SK-N-SH (cell line): ENCODE measurements around the gene EPDR1. TPM values are rescaled to one million over a fixed set of nuclear protein-coding genes. Genes with fewer than 3 reads are reported as not detected.

Experiments used
- CTCF ChIA-PET: fragments of 300-600, 350-600 bp; formaldehyde crosslinking; extraction: SDS; loops from one replicate; lab custom pipeline; 2021; lab: Yijun Ruan, JAX
- POLR2A ChIA-PET: fragments of 350-600 bp; sonication (Branson Sonifier 250); formaldehyde crosslinking; extraction: SDS; loops from one replicate; lab custom pipeline; 2020; ENCODE audit warnings: antibody characterized with exemption, inconsistent platforms; lab: Yijun Ruan, JAX
- DNase-seq: peaks from one replicate; pipeline ENCODE4 v3.0.0; 2012
- H2AFZ ChIP-seq: fragments of 200-600 bp; sonication (generic); 2 replicates; pipeline ENCODE4 v1.8.1; 2016; ENCODE audit warnings: antibody characterized with exemption, mild to moderate bottlenecking, low read depth
- H3F3A ChIP-seq: fragments of 200-600 bp; sonication (generic); replicated peaks from 2 replicates; pipeline ENCODE3; 2016; ENCODE audit warnings: antibody characterized with exemption, mild to moderate bottlenecking; ENCODE audit not compliant: insufficient read depth
- H3K27ac ChIP-seq, 2 experiments: fragments of 200-500 bp in 1 of 2; fragments of 200-600 bp in 1 of 2; sonication (Bioruptor generic) in 1 of 2; sonication (generic), shearing (Covaris generic) in 1 of 2; 2 replicates each; pipeline versions ENCODE4 v1.5.1 to v1.6.1; 2014 to 2016; ENCODE audit warnings: low read depth in 2 of 2, inconsistent platforms in 1 of 2, low read length in 1 of 2, mild to moderate bottlenecking in 1 of 2, mixed read lengths in 1 of 2
- H3K27me3 ChIP-seq: fragments of 200-600 bp; sonication (generic), shearing (Covaris generic); 2 replicates; pipeline ENCODE4 v1.6.1; 2016; ENCODE audit warnings: mixed run types; ENCODE audit not compliant: insufficient read depth
- H3K36me3 ChIP-seq, 2 experiments: fragments of 200-500 bp in 1 of 2; fragments of 200-600 bp in 1 of 2; sonication (Bioruptor generic) in 1 of 2; sonication (generic) in 1 of 2; replicated peaks in 1 of 2; 2 replicates each; pipeline versions ENCODE3 to v1.5.1; 2014 to 2016; ENCODE audit warnings: low read length in 1 of 2, mild to moderate bottlenecking in 1 of 2; ENCODE audit not compliant: insufficient read depth in 2 of 2, control insufficient read depth in 1 of 2
- H3K4me1 ChIP-seq, 2 experiments: fragments of 200-500 bp in 1 of 2; fragments of 200-600 bp in 1 of 2; sonication (Bioruptor generic) in 1 of 2; sonication (generic), shearing (Covaris generic) in 1 of 2; 2 replicates each; pipeline versions ENCODE4 v1.5.1 to v1.6.1; 2014 to 2016; ENCODE audit warnings: low read depth in 1 of 2, low read length in 1 of 2, mixed run types in 1 of 2; ENCODE audit not compliant: insufficient read depth in 2 of 2, control insufficient read depth in 1 of 2
- H3K4me2 ChIP-seq: fragments of 200-600 bp; sonication (generic), shearing (Covaris generic); 2 replicates; pipeline ENCODE4 v1.6.1; 2017; ENCODE audit warnings: mixed run types
- H3K4me3 ChIP-seq, 2 experiments: fragments of 200-500 bp in 1 of 2; fragments of 200-600 bp in 1 of 2; sonication (Bioruptor generic) in 1 of 2; sonication (generic), shearing (Covaris generic) in 1 of 2; 2 replicates each; pipeline versions ENCODE4 v1.5.1 to v1.8.1; 2014 to 2016; ENCODE audit warnings: low read depth in 2 of 2, inconsistent platforms in 1 of 2, low read length in 1 of 2, mild to moderate bottlenecking in 1 of 2, mixed read lengths in 1 of 2, moderate library complexity in 1 of 2
- H3K79me2 ChIP-seq: fragments of 200-600 bp; sonication (generic); 2 replicates; pipeline ENCODE4 v1.8.1; 2017; ENCODE audit warnings: mild to moderate bottlenecking; ENCODE audit not compliant: insufficient read depth
- H3K9ac ChIP-seq: fragments of 200-600 bp; sonication (generic); 2 replicates; pipeline ENCODE4 v1.6.1; 2017; ENCODE audit warnings: mixed run types
- H3K9me2 ChIP-seq: fragments of 200-600 bp; sonication (generic); 2 replicates; pipeline ENCODE4 v1.6.1; 2017; ENCODE audit warnings: mixed run types
- H3K9me3 ChIP-seq: fragments of 200-600 bp; sonication (generic); 2 replicates; pipeline ENCODE4 v1.6.1; 2017; ENCODE audit warnings: mixed run types, mild to moderate bottlenecking, moderate library complexity
- H4K20me1 ChIP-seq: fragments of 200-600 bp; sonication (generic); 2 replicates; pipeline ENCODE4 v1.6.1; 2017; ENCODE audit warnings: mild to moderate bottlenecking, mixed run types; ENCODE audit not compliant: insufficient read depth
- CHD2 ChIP-seq: fragments of 150-350 bp; IDR thresholded peaks from 2 replicates; pipeline ENCODE4 v1.6.1; 2018; ENCODE audit warnings: low read length; ENCODE audit not compliant: partially characterized antibody
- EP300 ChIP-seq, 2 experiments: IDR thresholded peaks; 2 replicates each; pipeline versions ENCODE4 v1.4.0 to v1.6.1; 2012; ENCODE audit warnings: borderline replicate concordance in 1 of 2, low read depth in 1 of 2, low read length in 1 of 2
- EZH2phosphoT487 ChIP-seq: fragments of 200-600 bp; sonication (generic); IDR thresholded peaks from 2 replicates; pipeline ENCODE4 v1.6.1; 2017; ENCODE audit warnings: low read depth, mixed run types, mild to moderate bottlenecking, antibody characterized with exemption, moderate library complexity, borderline replicate concordance
- FOXJ3 ChIP-seq: sonication (generic); formaldehyde crosslinking; IDR thresholded peaks from 2 replicates; pipeline ENCODE4 v1.5.1; 2020; ENCODE audit warnings: mild to moderate bottlenecking, missing genetic modification reagents
- MXI1 ChIP-seq: IDR thresholded peaks from 2 replicates; pipeline ENCODE4 v1.6.1; 2012; ENCODE audit warnings: mild to moderate bottlenecking, low read depth, low read length, improper control_type of control experiment
- NFIC ChIP-seq: IDR thresholded peaks from 2 replicates; pipeline ENCODE4 v1.4.0; 2012; ENCODE audit warnings: borderline replicate concordance
- NRF1 ChIP-seq: IDR thresholded peaks from 2 replicates; pipeline ENCODE4 v1.6.1; 2012; ENCODE audit warnings: low read depth, mild to moderate bottlenecking, low read length
- RCOR1 ChIP-seq: fragments of 150-350 bp; IDR thresholded peaks from 2 replicates; pipeline ENCODE4 v1.6.1; 2017; ENCODE audit warnings: antibody characterized with exemption, low read length
- RXRA ChIP-seq: IDR thresholded peaks from 2 replicates; pipeline ENCODE4 v1.4.0; 2012; ENCODE audit warnings: low read depth, mild to moderate bottlenecking, borderline replicate concordance
- TEAD4 ChIP-seq: IDR thresholded peaks from 2 replicates; pipeline ENCODE4 v1.4.0; 2012; ENCODE audit warnings: mild to moderate bottlenecking, borderline replicate concordance; ENCODE audit not compliant: insufficient read depth
- YY1 ChIP-seq: IDR thresholded peaks from 2 replicates; pipeline ENCODE4 v1.4.0; 2012; ENCODE audit warnings: low read depth, mild to moderate bottlenecking
- WGBS: methylation state at CpG from one replicate; pipeline ENCODE4 v1.1.6; 2017; ENCODE audit warnings: low lambda C conversion rate; 5-methylcytosine and 5-hydroxymethylcytosine counted together
- polyA plus RNA-seq, 3 experiments: library from polyadenylated mRNA; depleted of rRNA; stranded (reverse); fragments of >200 nt; gene quantifications; 2 replicates each; pipeline ENCODE4 v1.2.3, GENCODE V29; 2012
- TF ChIP-seq, protein P1 (sequence below): IDR thresholded peaks from 2 replicates; pipeline ENCODE4 v1.4.0; 2012; ENCODE audit warnings: low read depth, borderline replicate concordance
- TF ChIP-seq, protein P2 (sequence below): fragments of 150-350 bp; IDR thresholded peaks from 2 replicates; pipeline ENCODE4 v1.6.1; 2017; ENCODE audit warnings: antibody characterized with exemption, low read length, low read depth, borderline replicate concordance
- TF ChIP-seq, protein P3 (sequence below): IDR thresholded peaks from 2 replicates; pipeline ENCODE4 v1.4.0; 2012; ENCODE audit warnings: low read depth

Gene EPDR1
- polyA plus RNA-seq, 1 of the 3 experiments (the other 2 are of a cell fraction) = 7.4 TPM

DNA sequence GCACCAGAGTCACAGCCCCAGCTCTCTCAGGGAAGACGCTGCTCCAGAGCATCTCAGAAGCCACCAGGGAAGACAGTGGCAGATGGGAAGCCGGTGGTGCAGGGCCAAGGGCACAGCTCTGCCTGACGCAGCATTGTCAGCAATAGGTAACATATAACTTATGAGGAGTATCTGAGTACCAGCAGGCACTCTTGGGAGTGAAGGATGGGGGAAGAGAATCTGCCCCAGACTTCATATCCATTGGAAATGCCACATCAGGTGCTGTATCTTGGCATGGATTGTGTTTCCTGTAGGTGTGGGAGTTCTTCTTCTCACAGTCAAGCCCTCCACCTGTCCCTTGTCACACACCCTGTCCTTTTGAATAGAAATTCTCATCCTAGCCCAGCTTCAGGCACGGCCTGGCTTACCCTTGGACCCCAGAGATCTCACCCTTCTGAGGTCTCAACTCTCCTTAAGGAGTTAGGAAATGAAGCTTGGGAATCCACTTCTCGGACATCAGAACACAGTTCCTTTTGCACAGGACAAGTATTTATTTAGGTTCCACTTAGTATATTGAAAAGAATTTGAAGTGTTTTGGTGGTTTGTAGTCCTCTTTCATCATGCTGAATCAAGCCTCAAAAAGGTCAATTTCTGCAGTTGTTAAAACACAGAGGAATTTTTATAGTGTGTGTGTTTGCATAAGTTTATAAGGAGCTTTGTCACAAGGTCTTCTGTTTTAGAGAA is 9.9 kb downstream of the EPDR1 start (continued):
- TF ChIP-seq EP300 (IDR thresholded peaks at IDR 0.05; ENCODE audit: borderline replicate concordance in 1 of 2, low read depth in 1 of 2, low read length in 1 of 2) (no peak), CHD2 (no peak), EZH2phosphoT487 (no peak), RXRA (no peak)
- TF ChIP-seq, protein P1, sequence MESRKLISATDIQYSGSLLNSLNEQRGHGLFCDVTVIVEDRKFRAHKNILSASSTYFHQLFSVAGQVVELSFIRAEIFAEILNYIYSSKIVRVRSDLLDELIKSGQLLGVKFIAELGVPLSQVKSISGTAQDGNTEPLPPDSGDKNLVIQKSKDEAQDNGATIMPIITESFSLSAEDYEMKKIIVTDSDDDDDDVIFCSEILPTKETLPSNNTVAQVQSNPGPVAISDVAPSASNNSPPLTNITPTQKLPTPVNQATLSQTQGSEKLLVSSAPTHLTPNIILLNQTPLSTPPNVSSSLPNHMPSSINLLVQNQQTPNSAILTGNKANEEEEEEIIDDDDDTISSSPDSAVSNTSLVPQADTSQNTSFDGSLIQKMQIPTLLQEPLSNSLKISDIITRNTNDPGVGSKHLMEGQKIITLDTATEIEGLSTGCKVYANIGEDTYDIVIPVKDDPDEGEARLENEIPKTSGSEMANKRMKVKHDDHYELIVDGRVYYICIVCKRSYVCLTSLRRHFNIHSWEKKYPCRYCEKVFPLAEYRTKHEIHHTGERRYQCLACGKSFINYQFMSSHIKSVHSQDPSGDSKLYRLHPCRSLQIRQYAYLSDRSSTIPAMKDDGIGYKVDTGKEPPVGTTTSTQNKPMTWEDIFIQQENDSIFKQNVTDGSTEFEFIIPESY = no peak

DNA sequence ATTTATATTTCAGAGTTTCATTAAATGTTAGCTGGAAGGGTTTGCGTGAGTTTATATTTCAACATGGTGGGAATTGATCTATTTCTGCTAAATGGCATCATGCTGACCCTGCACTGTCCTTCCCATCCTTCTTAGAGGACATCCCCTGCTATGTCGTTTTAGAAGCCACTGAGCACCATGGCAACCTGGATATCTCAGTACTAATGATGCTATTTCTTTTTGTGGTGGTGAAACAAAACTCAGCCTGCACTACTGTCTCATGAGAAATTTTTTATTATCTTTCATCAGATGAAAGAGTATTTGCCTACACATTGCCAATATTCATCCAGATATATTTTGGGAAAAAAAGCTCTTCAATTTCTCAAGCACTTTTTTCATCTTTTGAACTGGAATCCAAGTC is 12.1 kb downstream of the EPDR1 start:
- H3K9me3 ChIP-seq = peaks cover 4% of the 10 kb centered on the region
- H3K4me2 ChIP-seq = no peak overlapping the region
- no peak overlapping the region for H3K4me3 ChIP-seq
- CTCF ChIA-PET = interaction anchor here (0.9 to 1.9 kb wide), 4 partner anchors 11 to 173 kb away, joined by 3 to 11 read pairs (median 4); no protein-coding TSS in a partner anchor
- peaks cover 0 to 3% of the 10 kb centered on the region in 2 experiments for H3K36me3 ChIP-seq
- no peaks in the 10 kb centered on the region for H3K79me2 ChIP-seq
- H3K9me2 ChIP-seq = no peaks in the 10 kb centered on the region
- TF ChIP-seq YY1 = no peak
- TF ChIP-seq, protein P2, sequence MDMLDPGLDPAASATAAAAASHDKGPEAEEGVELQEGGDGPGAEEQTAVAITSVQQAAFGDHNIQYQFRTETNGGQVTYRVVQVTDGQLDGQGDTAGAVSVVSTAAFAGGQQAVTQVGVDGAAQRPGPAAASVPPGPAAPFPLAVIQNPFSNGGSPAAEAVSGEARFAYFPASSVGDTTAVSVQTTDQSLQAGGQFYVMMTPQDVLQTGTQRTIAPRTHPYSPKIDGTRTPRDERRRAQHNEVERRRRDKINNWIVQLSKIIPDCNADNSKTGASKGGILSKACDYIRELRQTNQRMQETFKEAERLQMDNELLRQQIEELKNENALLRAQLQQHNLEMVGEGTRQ = no peak
- no peak for TF ChIP-seq RCOR1
- TF ChIP-seq, protein P3, sequence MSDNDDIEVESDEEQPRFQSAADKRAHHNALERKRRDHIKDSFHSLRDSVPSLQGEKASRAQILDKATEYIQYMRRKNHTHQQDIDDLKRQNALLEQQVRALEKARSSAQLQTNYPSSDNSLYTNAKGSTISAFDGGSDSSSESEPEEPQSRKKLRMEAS = no peak
- TF ChIP-seq, protein P1 = no peak
- TF ChIP-seq NRF1 = no peak
- no peak for TF ChIP-seq RXRA
- no peak for TF ChIP-seq FOXJ3 (CRISPR knock-in tag)
- TF ChIP-seq TEAD4 = no peak
- TF ChIP-seq NFIC = no peak
- TF ChIP-seq MXI1 = no peak
- TF ChIP-seq, all 33 proteins: peak for 0
- 72% methylated on average over 2 of the region's 2 CpGs for WGBS
- Histone ChIP-seq H4K20me1 (no peaks in the 10 kb centered on the region), H3K27me3 (no peaks in the 10 kb centered on the region), H3K27ac (no peak overlapping the region), H3K4me1 (no peaks in the 10 kb centered on the region), H2AFZ (no peak overlapping the region), H3K9ac (no peak overlapping the region), H3F3A (no peaks in the 10 kb centered on the region)
- POLR2A ChIA-PET = no interaction called here
- DNase-seq = no peak
